T-helper 22 cell (primary cell): ENCODE measurements around the gene MANSC4.
"Not testable (repeated sequence)": the region's sequence is repeated elsewhere in the genome, so short reads cannot be mapped to it uniquely, and the experiment has no call there.

Experiments
- DNase-seq: peaks from one replicate; pipeline ENCODE4 v3.0.0-alpha.2; 2020; ENCODE audit warnings: low read depth

Gene MANSC4

DNA sequence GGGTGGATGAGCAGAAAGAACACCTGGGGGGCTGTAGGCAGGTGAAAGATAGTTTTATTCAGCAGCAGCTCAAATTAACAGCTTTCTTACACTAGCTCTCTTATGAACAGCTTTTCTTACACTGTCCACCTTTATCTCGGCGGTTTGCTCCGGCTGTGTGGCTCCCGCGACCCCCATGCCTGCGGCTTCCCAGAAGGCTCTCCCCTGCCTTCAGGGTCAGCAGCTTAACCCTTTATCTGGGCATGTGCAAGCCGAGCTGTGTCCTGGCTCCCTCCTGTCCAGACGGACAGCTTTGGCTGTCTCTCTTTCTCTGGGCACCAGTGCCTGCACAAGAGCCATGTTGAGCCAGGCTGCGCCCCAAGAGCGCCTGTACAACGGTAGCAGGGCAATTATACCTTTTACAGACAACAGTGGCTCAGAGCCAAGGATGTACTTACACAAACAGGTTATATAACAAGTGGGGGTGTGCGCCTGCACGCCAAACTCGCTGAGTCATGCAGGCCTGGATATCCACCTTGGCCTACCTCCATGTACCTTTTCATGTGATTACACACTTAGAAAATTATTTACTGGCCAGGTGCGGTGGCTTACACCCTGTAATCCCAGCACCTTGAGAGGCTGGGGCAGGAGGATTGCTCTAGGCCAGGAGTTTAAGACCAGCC lies 28.5 kb downstream of the MANSC4 start:
- no peak for DNase-seq

DNA sequence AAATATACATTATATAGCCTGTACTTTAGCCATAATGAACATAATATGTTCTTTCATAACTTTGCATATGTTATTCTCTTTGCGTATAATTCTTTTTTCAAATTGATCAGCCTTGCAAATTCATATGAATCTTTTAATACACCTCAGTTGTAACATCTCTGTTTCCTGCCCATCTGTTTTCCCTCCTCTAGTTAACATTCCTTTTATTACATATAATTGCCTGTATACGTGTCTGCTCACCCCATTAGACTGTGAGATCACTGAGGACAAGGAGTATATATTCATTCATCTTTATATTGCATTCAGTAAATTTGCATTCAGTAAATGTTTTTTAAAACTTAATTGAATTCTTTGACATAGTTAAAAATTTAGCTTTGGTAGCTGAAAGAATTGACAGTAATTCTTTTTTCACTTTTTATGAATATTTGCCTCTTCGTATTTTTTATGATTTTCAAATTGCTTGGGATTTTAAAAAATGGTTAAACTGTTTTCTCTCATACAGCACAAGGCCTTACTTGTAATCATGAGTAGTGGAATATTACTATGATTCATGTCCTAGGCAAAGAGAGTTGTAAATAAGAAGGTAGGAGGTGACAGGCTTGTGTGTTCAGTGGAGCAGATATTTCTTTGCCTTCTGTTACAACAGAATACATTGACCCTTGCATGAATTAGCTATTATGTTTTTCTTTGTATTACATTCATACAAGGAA lies 32.8 kb downstream of the MANSC4 start:
- DNase-seq = no peak

DNA sequence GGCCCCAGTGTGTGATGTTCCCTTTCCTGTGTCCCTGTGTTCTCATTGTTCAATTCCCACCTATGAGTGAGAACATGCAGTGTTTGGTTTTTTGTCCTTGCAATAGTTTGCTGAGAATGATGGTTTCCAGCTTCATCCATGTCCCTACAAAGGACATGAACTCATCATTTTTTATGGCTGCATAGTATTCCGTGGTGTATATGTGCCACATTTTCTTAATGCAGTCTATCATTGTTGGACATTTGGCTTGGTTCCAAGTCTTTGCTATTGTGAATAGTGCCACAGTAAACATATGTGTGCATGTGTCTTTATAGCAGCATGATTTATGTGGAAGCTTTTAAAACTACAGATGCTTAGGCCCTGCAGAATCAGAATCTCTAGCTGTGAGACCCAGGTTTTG lies 34.3 kb downstream of the MANSC4 start:
- not testable (repeated sequence) for DNase-seq

DNA sequence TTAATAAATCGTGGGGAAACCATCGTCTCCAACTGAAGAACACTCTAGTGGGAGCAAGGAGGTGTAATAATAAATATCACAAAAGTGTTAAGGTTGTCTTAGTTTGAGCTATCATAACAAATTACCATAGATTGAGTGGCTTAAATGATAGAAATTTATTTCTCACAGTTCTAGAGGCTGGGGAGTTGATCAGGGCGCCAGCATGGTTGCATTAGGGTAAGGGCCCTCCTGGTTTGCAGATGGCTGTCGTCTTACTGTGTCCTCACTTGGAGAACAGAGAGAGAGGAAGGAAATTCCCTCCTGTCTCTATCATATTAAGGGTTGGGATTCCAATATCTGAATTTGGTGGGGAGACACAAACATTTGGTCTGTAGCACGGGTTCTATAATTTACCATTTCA lies 36.4 kb downstream of the MANSC4 start:
- DNase-seq = no peak

DNA sequence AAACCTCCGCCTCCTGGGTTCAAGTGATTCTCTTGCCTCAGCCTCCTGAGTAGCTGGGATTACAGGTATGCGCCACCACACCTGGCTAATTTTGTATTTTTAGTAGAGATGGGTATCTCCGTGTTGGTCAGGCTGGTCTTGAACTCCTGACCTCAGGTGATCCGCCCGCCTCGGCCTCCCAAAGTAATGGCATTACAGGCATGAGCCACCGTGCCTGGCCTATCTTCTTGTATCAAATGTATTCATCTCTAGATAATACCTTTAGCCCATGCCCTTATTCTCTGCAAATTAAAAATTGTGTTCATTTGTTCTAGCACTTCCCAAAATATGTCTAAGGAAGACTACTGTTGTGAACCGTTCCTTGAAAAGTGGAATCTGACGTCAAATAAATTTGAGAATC lies 45.7 kb downstream of the MANSC4 start:
- not testable (repeated sequence) for DNase-seq

DNA sequence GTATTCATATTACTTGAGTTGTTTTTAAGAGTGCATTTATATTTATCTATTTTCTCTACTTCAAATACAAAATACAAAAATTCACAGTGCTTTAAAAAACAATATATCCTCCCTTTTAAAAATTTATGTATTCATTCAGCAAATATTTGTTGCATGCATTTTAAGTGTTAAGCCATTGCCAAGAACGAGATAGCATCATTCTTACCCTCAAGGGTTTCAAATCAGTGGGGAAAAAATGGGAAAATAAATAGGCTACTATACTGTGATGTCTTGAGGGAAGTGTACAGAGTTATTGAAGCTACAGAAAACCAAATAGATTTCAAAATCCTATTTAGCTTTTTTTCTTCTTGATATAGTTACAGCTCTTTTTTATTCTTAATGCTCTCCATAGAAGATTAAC lies 46.2 kb downstream of the MANSC4 start:
- no peak for DNase-seq

DNA sequence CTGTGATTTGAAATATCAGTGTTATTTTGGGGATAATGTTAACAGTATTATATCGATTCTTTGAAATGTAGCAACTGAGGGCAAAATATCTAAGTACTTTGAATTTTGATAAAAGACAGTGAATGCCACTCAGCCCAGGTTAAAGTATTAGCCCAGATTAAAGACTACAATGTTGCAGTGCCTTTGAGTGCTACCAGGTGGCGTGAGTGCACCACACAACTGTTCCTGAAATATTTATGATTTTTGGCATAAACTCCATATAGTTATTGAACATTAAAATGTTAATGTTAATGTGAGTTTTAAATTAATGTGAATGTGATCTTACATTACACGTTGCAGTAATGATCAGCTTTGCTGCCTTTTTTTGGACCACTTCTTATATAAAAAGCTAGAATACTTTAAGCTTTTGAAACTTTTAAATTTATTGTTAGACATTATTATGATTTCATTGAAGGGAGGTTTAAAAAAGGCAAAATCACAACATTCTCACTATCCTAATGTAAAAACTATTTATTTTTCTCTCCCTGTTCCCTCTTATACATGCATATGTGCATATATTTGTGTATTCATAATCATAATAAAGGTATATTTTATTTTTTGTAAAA lies 46.9 kb downstream of the MANSC4 start:
- no peak for DNase-seq

DNA sequence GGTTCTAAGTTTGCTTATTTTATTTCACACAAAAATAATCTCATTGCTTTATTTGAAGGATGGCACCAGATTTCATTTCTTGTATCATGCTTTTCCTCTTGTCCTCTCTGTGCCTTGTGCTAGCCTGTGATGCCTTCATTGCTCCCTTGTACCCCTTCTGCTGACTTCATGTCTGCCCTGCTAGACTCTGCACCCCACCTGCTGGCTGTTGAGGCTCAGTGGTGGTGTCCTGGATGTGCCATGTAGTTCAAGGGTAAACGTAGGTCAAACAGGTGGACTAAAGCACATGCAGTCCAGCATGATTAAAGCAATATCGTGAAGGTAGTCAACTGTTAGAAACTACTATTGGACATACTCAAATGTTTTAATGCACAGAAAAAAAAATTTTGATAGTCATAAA lies 47.8 kb downstream of the MANSC4 start:
- DNase-seq = no peak

DNA sequence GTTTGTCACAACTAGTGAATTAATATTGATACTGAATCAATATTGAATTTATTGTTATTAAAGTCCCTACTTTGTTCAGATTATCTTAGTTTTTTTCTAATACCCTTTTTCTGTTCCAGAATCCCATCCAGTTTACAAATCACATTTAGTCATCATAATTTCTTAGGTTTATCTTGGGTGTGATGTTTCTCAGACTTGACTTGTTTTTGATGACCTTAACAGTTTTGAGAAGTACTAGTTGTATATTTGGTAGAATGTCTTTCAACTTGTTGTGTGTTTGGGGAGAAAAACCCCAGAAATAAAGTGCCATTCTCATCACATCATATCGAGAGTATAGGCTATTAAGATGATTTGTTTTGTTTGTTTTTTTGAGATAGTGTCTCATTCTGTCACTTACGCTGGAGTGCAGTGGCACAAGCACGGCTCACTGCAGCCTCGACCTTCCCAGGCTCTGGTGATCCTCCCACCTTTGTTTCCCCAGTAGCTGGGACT lies 49.9 kb downstream of the MANSC4 start:
- DNase-seq = no peak

DNA sequence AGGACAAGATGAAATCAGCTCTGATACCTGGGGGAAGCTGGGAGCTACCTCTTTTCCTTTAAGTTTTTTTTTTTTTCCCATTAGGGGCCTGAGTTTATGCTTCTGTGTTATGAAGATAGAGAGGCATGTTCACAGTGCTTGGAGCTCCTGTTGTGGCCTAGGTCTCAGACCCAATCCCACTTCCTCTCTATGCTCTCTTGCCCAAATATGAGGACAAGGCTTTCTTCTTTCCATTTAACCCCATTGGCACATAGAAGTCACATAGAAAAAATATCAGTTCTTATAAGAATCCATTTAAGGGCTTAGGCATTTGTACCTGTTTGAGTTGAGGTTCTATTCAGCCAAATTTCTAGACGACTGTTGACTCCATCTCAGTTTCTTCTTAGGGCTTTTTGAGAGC lies 56.8 kb downstream of the MANSC4 start:
- no peak for DNase-seq
